ENCODE results near the gene TMEM214.
A peak's percentile ranks its signal among the peaks of the same experiment; 100 is the strongest.

The TMEM214 gene

DNA sequence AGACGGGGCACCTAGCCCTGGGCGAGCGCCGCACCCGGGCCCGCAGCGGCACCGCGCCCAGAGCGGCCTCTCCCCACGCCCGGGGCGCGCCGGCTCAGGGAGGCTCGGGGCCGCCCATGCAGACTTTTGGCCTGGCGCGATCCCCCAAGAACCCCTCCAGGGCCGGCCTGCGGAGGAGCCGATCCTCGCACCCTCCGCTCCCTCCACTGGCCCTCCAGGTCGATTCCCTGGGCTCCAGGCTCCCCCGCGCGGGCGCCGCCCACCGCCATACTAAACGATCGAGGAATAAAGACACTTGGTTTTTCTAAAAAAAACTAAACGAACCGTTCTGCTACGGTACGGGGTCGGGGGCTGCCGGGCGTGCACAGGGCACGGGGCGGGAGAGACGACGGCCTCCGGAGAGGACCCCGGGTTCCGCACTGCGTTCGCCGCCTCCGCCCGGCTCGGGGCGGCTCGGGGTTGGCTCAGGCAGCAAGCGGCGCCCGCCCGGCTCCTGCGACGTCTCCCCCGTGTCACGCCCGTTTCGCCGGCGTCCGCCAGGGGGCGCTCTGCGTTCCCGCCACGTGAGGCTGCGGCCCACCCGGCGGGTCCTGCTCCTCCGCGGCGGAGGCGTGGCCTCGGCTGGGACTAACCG lies 53.4 kb downstream of the TMEM214 start:
- peak; percentile 96 to 97 for DNase-seq

DNA sequence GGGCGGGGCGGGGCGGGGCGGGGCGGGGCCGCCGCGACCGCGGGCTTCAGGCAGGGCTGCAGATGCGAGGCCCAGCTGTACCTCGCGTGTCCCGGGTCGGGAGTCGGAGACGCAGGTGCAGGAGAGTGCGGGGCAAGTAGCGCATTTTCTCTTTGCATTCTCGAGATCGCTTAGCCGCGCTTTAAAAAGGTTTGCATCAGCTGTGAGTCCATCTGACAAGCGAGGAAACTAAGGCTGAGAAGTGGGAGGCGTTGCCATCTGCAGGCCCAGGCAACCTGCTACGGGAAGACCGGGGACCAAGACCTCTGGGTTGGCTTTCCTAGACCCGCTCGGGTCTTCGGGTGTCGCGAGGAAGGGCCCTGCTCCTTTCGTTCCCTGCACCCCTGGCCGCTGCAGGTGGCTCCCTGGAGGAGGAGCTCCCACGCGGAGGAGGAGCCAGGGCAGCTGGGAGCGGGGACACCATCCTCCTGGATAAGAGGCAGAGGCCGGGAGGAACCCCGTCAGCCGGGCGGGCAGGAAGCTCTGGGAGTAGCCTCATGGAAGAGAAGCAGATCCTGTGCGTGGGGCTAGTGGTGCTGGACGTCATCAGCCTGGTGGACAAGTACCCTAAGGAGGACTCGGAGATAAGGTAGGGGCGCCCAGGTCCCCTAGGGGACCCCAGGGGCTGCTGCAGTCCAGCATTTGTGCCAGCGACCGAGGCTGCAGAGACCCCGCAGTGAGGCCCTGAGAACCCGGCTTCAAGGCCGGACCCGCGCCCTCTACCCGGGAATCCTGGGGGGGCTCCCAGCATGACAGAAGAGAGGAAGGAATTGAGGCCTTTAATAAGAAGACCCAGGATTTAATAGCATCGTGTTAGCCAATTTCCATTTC lies 54.2 kb downstream of the TMEM214 start, which contains the start of gene KHK:
Gene KHK (plus strand): TSS at position 49 of the 870 bp plus-strand sequence. CDS start 488 bp downstream, at position 537.
- DNase-seq = no peak

DNA sequence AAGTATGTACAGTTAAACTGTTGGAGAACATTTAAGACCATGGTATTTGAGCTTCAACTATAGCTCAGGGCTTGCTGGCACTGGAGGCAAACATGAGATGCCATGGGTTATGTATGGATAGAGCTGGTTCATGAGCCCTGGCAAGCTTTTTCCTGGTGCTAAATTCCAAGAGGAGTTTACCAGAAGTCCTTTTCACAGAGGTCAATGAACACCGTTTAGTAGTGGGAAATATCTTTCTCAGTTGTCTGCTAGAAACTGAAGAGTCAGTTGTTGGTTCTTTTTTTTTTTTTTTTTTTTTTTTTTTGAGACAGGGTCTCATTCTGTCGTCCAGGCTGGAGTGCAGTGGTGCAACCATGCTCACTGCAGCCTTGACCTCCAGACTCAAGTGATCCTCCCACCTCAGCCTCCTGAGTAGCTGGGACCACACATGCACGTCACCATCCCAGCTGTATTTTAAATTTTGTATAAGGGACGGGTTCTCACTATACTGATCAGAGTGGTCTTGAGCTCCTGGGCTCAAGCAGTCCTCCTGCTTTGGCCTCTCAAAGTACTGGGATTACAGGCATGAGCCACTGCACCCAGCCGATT lies 55.2 kb downstream of the TMEM214 start:
- DNase-seq = no peak

DNA sequence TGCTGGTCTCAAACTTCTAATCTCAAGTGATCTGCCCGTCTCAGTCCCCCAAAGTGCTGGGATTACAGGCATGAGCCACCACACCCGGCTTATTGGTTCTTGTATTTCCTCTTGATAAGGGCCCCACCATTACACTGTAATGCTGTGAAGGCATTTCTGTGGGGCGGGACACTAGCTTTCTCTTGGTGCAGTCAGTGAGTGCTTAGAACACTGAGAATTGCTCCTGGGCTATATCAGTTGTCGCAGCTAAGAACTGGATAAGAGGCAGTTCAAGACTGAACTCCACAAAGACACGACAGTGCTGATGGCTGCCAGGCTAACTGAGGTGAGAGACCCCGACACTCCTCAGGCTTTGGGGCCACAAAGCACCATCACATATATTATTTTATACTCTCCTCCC lies 55.9 kb downstream of the TMEM214 start:
- DNase-seq = no peak

DNA sequence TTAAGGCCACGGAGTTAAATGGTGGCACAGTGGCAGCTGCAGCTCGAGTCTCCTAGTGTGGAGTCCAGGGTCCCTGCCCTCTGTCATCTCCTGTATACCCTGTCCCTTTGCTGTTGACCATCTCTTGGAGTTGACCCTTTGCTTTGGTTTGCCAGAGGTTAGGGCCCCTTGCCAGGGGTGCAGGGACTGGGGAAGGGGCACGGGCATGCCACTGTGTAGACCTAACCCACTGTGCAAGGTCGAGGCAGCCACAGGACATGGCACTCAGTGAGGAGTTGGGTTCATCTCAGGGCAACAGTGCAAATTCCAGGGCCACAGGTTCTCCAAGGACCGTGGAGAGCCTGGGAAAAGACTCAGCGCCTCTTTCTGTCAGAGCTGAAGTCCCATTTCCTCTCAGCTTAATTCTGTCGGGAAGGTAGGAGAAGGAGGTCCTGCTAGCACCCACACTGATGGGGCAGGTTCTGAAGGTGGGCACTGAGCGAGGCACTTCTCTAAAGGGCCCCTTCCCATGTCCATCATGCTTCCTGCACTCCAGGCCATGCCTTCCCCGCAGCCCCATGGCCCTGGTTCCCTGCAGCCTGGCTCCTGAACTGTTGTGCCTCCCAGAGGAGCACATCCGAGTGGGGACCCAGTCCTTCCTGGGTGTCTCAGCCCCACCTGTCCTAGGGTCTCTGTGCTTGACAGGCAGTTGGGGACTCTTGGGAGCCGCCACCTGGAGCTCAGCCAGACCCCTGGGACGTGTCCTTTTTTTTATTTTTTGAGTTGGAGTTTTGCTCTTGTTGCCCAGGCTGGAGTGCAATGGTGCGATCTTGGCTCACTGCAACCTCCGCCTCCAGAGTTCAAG lies 56.6 kb downstream of the TMEM214 start:
- no peak for DNase-seq
